ENCODE data around the gene PABPN1L.

Gene PABPN1L

GRCh38 chr16:88884569-88885271, 18.3 kb upstream of the PABPN1L start:
- DNase-seq (ENCODE audit: low read depth in 1 of 2, low spot score in 1 of 2), result no peak

DNA sequence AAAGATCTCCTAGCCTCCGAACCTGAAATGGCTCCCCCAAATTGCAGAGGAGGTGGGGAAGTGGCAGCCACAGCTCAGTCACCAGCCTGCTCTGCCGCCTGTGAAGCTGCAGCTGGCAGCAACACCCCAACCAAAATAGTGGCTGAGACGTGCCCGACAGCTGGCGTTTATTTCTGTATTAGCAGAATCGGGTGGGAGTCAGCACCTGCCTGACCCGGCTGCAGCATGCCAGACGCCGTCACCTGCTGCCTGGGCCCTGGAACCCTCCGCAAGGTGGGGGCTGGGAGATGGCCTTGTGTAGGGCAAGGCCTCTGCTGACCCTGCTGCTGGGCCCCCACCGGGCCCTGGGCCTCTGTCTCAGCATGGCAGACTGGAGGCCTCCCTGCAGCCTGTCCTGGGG, 17.5 kb upstream of the PABPN1L start:
- no peak for DNase-seq (ENCODE audit: low read depth in 1 of 2, low spot score in 1 of 2)

DNA sequence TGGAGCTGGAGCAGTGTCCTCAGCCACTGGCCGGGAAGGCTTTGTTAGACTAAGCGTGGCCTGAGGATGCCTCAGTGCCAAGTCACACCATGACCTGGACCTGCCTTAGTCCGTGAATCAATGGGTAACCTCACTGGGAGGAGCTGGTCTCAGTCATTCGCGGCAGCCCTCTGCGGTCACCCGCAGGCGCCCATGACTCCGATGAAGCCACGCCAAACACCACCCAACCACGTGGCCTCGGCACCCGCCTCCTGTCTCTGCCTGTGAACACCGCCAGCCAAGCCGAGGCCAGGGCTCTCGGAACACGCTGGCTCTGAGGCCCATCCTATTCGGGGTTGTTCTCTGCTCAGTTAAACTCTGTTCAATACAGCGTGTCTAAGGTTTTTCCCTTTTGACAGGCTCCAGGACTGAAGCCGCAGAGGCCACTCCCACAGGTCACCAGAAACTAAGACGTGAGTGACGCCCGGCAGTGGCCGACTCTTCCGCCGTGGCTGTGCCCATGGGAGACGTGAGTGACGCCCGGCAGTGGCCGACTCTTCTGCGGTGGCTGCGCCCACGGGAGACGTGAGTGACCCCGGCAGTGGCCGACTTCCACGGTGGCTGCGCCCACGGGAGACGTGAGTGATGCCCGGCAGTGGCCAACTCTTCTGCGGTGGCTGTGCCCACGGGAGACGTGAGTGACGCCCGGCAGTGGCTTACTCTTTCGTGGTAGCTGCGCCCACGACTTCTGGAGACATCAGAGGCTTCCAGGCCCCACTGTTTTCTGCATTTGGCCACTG, 16.8 kb upstream of the PABPN1L start:
- no peak for DNase-seq (ENCODE audit: low read depth in 1 of 2, low spot score in 1 of 2)

DNA sequence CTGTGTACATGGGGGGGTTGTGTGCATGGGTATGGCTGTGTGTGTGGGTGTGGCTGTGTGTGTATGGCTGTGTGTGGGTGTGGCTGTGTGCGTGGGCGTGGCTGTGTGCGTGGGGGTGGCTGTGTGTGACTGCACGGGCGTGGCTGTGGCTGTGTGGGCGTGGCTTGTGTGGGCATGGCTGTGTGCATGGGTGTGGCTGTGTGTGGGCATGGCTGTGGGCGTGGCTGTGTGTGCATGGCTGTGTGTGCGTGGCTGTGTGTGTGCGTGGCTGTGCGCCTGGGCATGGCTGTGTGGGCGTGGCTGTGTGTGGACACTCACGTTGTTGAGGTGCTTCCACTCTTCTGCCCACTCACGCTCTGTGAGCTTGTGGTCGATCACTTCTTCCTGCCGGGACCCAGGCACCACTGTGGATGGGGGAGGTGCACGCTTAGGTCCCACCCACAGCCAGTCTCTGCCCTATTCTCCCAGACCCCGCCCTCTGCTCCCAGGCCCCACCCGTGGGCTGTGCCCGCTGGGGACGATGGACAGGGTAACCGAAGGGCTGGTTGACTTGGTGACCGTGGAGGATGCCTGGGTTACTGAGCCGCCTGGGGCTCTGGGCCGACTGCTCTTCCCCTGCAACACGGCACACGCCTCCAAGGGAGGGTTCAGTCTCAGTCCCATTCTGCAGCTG, 16.0 kb upstream of the PABPN1L start:
- DNase-seq (ENCODE audit: low read depth in 1 of 2, low spot score in 1 of 2), result no peak

- DNase-seq (ENCODE audit: low read depth in 1 of 2, low spot score in 1 of 2), result no peak
These were observed 15.4 kb upstream of the PABPN1L start for GRCh38 chr16:88881675-88882357.

DNA sequence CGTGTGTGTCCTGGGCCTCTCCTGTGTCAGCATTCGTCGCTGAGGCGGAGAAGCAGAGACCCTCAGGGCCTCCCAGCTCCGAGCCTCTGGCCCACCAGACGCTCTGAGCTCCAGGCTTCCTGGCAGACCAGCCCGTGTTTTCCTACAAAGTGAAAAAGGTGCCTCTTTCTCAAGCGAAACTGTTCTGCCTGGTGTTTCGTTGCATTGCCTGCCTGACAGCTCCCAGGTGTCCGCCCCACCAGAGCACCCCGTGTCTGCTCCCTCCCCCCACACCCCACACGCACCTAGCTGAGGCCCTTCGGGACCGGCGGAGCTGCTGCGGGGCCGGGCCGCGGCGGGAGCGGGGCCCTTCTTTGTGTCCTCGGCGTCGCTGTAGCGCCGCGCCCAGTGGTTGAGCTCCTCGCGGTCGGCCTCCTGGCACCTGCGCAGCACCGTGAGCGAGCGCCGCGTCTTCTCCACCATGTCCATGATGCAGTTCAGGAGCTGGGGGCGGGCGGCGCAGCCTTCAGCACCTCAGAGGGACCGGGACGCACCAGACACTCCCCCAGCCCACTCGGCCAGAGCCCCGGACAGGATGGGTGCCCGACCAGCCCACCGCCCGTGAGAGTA, 14.7 kb upstream of the PABPN1L start:
- no peak for DNase-seq (ENCODE audit: low read depth in 1 of 2, low spot score in 1 of 2)

DNA sequence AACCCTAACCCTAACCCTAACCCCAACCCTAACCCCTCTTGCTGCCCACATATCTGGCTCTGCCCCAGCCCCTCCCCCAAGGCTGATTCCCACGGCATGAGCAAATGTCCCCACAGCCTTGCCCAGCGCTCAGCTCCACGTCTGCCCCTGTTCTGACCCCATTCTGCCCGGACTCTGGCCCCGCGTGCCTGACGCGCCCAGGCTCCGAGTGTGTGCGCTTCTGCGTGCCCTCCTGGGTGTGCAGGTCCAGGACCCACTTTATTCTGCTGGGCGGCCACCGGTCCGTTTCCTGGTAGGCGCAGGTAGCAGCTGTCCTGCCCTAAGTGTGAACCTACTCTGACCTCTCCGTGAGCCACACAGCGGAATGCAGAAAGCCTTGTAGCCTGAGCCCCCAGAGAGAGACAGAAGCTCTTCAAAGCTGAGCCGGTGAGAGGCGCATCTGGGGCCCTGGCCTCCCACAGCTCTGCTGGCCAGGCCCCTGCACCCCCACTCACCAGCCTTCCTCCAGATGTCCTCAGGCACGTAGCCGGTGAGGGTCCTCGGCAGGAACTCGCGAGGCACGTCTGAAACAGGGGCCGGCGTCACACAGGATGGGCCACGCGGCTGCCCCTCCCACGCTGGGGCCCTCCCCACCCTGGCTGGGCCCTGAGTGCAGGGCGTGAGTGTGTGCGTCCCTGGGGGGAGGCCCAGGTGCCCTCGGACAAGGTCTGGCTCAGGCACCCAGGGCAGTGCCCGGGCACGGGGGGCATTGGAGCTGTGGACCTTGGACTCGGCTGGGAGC, 14.0 kb upstream of the PABPN1L start:
- DNase-seq (ENCODE audit: low read depth in 1 of 2, low spot score in 1 of 2), result no peak

GRCh38 chr16:88879788-88880055, 13.3 kb upstream of the PABPN1L start:
- DNase-seq (ENCODE audit: low read depth in 1 of 2, low spot score in 1 of 2), result no peak

GRCh38 chr16:88878967-88879787, 12.7 kb upstream of the PABPN1L start:
- no peak for DNase-seq (ENCODE audit: low read depth in 1 of 2, low spot score in 1 of 2)

DNA sequence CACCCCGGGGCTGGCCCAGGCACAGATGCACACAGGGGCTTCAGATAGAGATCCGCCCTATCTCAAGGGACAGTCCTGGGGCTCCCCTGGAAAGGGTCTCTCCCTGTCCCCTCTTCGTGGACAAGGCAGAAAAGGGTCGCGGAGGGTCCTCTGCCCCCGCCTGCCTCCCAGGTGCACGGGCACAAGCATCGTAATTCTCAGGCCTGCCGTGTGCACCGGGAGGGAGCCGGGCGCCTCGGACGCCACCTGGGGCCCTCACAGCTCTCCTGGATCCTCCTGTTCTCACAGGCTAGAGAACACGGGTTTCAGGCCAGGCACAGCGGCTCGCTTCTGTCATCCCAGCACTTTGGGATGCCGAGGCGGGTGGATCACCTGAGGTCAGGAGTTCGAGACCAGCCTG, 11.9 kb upstream of the PABPN1L start:
- DNase-seq (ENCODE audit: low read depth in 1 of 2, low spot score in 1 of 2), result no peak

DNA sequence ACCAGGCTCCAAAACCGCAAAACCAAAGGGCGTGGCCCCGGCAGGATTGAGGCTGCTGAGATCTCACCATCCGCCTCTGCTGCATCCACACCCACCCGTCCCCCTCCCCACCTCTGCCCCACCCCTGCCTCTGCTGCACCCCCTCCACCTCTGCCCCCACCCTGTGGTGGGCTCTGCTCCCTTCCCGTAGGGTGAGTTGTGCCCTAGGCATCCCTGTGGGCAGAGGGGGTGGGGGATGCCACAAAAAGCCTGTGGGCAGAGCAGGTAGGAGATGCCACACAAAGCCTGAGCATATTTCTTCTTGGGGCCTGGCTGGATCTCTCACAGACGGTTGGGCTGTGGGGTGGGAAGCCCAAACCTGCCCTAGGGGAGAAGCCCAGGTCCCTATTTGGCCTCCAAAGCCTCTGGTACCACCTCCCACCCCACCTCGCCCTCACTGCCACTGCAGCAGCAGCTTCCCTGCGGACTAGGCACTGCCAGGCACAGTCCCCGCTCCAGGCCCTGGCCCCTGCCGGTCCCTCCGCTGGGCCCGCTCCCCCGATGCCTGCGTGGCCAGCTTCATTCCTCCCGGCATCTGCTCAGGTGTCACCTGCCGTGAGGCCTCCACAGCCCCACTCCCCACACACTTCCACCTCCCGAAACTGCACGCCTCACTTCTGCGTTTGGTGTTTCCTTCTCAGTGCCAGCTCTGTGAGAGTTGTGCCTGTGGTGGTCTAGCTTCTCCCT, 11.3 kb upstream of the PABPN1L start:
- no peak for DNase-seq (ENCODE audit: low read depth in 1 of 2, low spot score in 1 of 2)

- DNase-seq (ENCODE audit: low read depth in 1 of 2, low spot score in 1 of 2), result no peak
These were observed 10.6 kb upstream of the PABPN1L start for GRCh38 chr16:88876942-88877526.

- no peak for DNase-seq (ENCODE audit: low read depth in 1 of 2, low spot score in 1 of 2)
These were observed 9.3 kb upstream of the PABPN1L start for GRCh38 chr16:88875703-88876234.

- no peak for DNase-seq (ENCODE audit: low read depth in 1 of 2, low spot score in 1 of 2)
These were observed 8.6 kb upstream of the PABPN1L start for GRCh38 chr16:88874938-88875599.

DNA sequence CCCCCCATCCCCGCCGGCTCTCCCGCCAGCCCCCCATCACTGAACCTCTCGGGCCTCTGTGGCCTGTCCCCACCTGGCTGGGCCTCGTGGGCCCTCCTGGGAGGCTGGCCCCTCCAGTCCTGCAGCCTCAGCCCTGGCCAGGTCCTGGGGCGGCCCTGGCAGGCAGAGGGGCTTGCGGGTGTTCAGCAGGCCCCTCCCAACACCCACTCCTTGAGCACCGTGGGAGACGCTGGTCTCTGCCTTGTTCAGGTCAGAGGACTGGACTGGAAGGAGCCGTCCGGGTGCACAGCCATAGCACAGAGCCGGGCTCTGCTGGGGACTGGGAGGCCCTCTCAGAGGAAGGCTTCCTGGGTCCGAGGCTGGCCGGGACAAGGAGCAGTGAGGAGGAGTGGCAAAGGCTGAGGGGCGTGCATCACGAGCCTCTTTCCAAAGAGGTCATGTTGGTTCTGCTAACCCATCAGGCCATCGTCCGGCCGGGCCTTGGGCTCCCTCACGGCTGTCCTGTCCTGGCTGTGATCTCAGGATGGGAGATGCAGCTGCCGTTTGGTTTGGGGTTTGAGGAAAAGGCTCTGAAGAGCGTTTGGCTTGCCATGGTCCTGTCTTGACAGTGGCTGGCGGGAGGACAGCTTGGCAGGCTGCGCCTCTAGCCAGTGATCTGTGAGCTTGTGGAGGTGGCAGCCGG, 6.3 kb upstream of the PABPN1L start:
- no peak for DNase-seq (ENCODE audit: low read depth in 1 of 2, low spot score in 1 of 2)

DNA sequence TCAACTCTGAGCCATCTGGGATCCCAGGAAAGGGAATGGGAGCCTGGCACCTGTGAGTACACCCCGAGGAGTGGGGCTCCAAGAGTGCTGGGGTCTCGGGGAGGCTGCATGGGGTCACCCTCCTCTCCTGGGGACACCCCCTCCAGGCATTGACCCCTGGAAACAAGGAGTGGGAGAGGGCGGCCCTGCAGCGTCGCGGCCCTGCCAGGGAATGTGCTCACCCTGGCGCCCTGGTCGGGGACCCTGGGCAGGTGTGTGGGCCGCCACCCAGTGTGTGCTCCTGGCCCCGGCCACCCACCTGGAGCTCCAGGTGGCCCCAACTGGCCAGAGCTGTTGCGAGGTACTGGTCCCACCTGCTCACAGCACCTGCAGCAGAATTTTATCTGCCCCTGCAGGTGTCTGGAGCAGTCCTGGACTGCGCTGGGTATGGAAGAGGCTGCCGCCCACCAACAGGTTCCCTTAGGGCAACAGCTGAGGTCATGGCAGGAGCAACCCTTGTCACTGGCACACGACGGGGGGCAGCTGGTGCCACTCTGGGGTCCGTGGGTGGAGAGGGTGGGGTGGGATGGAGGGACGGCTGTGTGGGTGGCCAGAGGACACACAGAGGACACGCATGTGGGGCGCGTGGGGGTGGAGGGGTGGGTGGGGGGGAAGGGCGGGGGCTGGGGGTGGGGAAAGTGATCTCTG, 5.4 kb upstream of the PABPN1L start:
- no peak for DNase-seq (ENCODE audit: low read depth in 1 of 2, low spot score in 1 of 2)

DNA sequence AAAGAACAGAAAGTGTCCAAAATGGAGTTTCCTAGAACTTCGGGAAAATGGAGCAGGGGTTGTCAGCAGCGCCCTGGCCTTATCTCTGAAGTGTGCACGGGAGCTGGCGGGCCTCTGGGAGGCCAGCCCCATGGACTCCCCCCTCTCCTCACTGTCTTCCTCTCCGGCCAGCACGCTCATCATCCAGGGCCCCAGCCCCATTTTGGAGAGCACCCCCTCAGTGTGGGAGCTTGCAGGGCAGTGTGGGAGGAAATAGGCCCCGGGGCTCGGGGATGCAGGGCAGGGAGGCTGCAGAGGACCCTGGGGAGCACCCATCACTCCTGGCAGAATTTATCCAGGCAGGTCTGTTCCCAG, 4.9 kb upstream of the PABPN1L start:
- DNase-seq (ENCODE audit: low read depth in 1 of 2, low spot score in 1 of 2), result no peak

Data from activated CD4-positive, alpha-beta T cell treated with anti-CD3 and anti-CD28 coated beads, Interleukin-2, amount 50 U/mL, for 24 hours (primary cell).